BJ (cell line): ENCODE measurements around the gene ZNF597. TPM values are rescaled to one million over a fixed set of nuclear protein-coding genes. Genes with fewer than 3 reads are reported as not detected.
"Not testable (repeated sequence)": the region's sequence is repeated elsewhere in the genome, so short reads cannot be mapped to it uniquely, and the experiment has no call there.

Experiments
- CTCF ChIA-PET: fragments of 350-600 bp; formaldehyde crosslinking; extraction: SDS; loops from one replicate; lab custom pipeline; 2021; ENCODE audit warnings: antibody characterized with exemption, inconsistent platforms; lab: Yijun Ruan, JAX
- POLR2A ChIA-PET: fragments of 300-600 bp; sonication (Branson Sonifier 250); formaldehyde crosslinking; extraction: SDS; loops from one replicate; lab custom pipeline; 2021; ENCODE audit warnings: antibody characterized with exemption; lab: Charles Lee
- DNase-seq: peaks from one replicate; pipeline ENCODE4 v3.0.0-alpha.2; 2011; ENCODE audit warnings: low read depth
- H3K27me3 ChIP-seq: 2 replicates; pipeline ENCODE4 v1.6.0; 2011; ENCODE audit warnings: low read length; ENCODE audit not compliant: control insufficient read depth, insufficient read depth
- H3K36me3 ChIP-seq: 2 replicates; pipeline ENCODE4 v1.5.1; 2011; ENCODE audit warnings: low read length; ENCODE audit not compliant: control insufficient read depth, insufficient read depth
- H3K4me3 ChIP-seq: 2 replicates; pipeline ENCODE4 v1.5.1; 2011; ENCODE audit warnings: low read depth, mild to moderate bottlenecking, control low read depth, low read length
- CTCF ChIP-seq: IDR thresholded peaks from 2 replicates; pipeline ENCODE4 v1.5.1; 2011; ENCODE audit warnings: low read depth, mild to moderate bottlenecking, control low read depth, inconsistent platforms, low read length, moderate library complexity; ENCODE audit not compliant: insufficient read depth
- polyA plus RNA-seq: library from polyadenylated mRNA; depleted of rRNA; stranded (reverse); fragments of >200 nt; gene quantifications from 2 replicates; pipeline ENCODE4 v1.2.3, GENCODE V29; 2011

ZNF597 gene
- polyA plus RNA-seq, 1 experiment = 0.93 TPM

GRCh38 chr16:3474136-3474779, 31.0 kb upstream of the ZNF597 start:
- Histone ChIP-seq H3K36me3 (peaks cover 5% of the 10 kb centered on the region), H3K27me3 (no peaks in the 10 kb centered on the region), H3K4me3 (no peak overlapping the region)
- CTCF ChIA-PET = no interaction called here
- no peak for TF ChIP-seq CTCF
- no peak for DNase-seq
- POLR2A ChIA-PET = no interaction called here

GRCh38 chr16:3473596-3473943, 30.3 kb upstream of the ZNF597 start:
- POLR2A ChIA-PET, DNase-seq, H3K27me3 ChIP-seq, H3K36me3 ChIP-seq, H3K4me3 ChIP-seq, CTCF ChIA-PET: not testable (repeated sequence)

- Histone ChIP-seq H3K36me3 (peaks cover 3% of the 10 kb centered on the region), H3K27me3 (no peaks in the 10 kb centered on the region), H3K4me3 (no peak overlapping the region)
- no peak for DNase-seq
- ChIA-PET POLR2A (no interaction called here), CTCF (interaction anchor here (1.4 kb wide), 1 partner anchor 14 kb away, joined by 3 read pairs; no protein-coding TSS in a partner anchor)
- TF ChIP-seq CTCF = no peak
Measured at GRCh38 chr16:3472878-3473595, 29.7 kb upstream of the ZNF597 start.

GRCh38 chr16:3471518-3472176, 28.3 kb upstream of the ZNF597 start:
- ChIA-PET POLR2A (no interaction called here), CTCF (interaction anchor here (1.4 kb wide), 1 partner anchor 15 kb away, joined by 3 read pairs; no protein-coding TSS in a partner anchor)
- no peak overlapping the region for H3K4me3 ChIP-seq
- H3K27me3 ChIP-seq = no peaks in the 10 kb centered on the region
- peaks cover 5% of the 10 kb centered on the region for H3K36me3 ChIP-seq
- no peak for DNase-seq
- no peak for TF ChIP-seq CTCF

- POLR2A ChIA-PET = no interaction called here
Measured at GRCh38 chr16:3470723-3471122, 27.4 kb upstream of the ZNF597 start.

More at GRCh38 chr16:3470723-3471122, 27.4 kb upstream of the ZNF597 start:
- CTCF ChIA-PET = interaction anchor here (1.3 kb wide), 1 partner anchor 204 kb away, joined by 3 read pairs; no protein-coding TSS in a partner anchor
- Histone ChIP-seq H3K4me3 (no peak overlapping the region), H3K27me3 (no peaks in the 10 kb centered on the region), H3K36me3 (peaks cover 9% of the 10 kb centered on the region)
- TF ChIP-seq CTCF = no peak
- DNase-seq = no peak
